DMS79 (cell line): ENCODE results near the gene PRSS16.
"Not testable (repeated sequence)": the region's sequence is repeated elsewhere in the genome, so short reads cannot be mapped to it uniquely, and the experiment has no call there.

ENCODE experiments used
- DNase-seq: peaks from one replicate; lab custom pipeline; 2025; lab: John Stamatoyannopoulos, UW

Gene PRSS16

DNA sequence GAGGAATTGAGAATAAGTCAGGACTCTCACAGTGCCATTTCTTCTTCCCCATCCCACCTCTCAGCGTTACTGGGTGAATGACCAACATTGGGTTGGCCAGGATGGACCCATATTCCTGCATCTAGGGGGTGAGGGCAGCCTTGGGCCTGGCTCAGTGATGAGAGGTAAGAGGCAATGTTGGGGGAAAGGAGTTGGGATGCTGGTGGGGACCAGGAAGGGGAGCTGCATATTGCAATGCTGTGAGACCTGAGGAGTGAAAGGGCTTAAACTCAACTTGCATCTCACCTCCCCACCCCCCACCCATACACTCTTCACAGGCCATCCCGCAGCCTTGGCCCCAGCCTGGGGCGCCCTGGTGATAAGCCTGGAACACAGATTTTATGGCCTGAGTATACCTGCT, 1.3 kb downstream of the PRSS16 start:
- DNase-seq: no peak

DNA sequence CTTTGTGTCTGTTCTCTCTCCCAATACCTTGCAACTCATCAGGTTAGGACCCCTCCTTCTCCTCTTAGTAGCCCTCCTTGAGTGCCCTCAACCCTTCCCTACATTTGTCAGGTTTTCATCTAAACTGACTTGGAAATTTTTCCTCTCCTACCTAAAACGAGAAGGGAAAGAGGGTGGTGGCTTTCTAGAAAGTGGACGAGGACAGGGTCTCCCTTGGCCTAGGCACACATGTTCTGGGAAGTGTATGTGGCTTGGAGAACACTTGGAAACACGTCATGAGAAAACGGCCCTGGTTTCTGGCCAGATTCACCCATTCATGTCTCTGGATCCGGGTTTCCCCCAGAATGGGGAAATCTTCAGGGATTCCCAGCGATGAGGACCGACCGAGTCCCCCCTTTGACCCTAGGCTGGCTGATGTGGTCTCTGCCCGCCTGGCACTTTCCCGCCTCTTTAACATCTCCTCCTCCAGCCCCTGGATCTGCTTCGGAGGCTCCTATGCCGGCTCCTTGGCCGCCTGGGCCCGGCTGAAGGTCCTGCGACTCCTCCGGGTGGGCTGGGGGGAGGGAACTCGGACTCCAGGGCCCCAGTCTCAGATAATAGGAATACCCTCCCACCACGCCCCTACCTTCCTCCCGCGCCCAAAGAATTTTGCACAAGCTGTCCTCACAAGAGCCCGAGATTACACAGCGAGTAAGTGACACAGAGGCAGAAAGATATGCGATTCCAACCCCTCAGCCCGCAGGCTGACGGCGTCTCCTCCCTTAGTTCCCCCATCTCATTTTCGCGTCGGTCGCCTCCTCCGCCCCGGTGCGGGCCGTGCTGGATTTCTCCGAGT, 3.0 kb downstream of the PRSS16 start:
- DNase-seq: no peak

DNA sequence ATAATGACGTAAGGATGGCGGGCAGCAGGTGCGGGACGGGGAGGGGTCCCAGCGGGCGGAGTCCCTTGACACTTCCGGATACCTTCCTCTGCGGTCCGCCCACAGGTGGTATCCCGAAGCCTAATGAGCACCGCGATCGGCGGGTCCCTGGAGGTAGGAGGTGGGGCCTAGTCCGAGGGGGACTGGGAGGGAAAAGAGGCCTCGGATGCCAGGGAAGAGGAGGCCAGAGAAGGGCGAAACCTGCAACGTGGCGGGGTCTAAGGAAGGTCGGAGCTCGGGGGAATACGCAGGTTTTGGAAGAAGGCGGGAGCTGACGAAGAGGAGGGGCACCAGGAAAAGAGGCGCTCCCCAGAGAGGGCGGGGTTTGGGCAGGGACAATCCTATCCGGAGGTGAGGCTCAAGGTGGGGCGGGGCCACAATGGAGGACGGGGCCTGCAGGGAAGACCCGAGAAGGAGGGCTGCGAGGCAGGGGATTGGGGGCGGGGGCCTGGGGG, 3.7 kb downstream of the PRSS16 start:
- peak; percentile 87 for DNase-seq

DNA sequence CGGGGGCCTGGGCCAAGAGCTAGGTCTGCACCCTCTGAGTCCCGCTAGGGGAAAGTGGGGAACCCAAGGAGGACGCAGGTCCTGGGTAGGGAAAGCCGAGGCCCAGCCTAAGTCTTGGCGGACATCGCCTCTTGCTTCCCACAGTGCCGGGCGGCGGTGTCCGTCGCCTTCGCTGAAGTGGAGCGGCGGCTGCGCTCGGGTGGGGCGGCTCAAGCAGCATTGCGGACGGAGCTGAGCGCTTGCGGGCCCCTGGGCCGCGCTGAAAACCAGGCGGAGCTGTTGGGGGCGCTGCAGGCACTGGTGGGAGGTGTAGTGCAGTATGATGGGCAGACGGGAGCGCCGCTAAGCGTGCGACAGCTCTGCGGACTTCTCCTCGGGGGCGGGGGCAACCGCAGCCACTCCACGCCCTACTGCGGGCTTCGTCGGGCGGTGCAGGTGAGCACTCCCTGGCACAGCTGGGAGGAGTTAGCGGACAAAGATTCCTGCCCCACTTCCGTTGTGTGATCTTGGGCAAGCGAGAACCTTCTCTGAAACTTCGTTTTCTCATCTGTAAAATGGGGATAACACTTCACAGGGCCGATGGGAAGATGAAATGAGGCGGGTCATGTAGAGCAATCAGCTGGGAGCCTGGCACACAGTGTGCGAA, 4.2 kb downstream of the PRSS16 start:
- peak; percentile 41 for DNase-seq

DNA sequence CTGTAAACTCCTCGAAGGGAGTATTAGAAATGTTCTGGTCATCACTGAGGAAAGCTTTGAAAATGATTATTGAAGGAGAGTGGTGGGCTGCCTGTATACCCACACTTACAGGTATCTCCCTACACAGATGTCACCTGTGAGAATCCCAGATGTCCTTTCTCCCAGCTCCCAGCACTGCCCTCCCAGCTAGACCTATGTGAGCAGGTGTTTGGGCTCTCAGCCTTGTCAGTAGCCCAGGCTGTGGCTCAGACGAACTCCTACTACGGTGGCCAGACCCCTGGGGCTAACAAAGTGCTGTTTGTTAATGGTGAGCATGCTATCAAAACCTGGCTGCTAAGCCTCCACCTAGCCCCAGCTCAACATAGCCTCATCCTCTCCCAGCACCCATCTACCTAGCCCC, 7.1 kb downstream of the PRSS16 start:
- no peak for DNase-seq

DNA sequence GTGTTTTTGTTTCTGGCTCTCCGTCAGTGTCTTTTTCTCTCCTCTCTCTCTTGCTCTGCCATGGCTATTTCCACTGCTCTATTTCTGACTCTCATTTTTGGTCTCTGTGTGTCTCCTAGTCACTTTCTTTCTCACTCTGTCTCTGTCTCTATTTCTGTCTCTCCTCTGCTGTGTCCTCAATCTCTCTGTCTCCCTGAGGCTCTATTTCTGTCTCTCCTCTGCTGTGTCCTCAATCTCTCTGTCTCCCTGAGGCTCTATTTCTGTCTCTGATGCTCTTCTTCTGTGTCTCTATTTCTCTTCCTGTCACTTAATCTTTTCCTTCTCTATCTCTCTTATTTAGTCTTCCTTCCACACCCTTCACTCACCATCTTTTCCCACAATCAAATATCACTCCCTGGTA, 8.4 kb downstream of the PRSS16 start:
- no peak for DNase-seq

DNA sequence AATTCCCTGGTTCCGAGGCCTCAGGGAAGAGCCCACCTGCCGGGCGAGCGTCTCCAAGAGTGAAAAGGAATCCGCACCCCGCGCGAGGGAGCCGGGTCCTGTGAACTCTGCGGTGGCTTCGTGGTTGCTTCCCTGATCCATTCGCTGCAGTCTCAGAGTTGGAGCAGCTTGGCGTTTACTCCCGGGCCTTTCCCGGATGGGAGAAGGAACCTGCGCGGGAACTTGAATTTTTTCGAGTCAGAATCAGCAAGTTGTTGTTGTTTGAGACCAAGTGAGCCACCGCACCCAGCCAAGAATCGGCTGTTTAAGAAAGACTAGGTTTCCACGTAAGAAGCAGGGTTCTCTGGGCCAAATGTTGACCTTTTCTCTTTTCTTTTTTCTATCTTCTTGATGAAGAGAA, 12.9 kb downstream of the PRSS16 start:
- no peak for DNase-seq

DNA sequence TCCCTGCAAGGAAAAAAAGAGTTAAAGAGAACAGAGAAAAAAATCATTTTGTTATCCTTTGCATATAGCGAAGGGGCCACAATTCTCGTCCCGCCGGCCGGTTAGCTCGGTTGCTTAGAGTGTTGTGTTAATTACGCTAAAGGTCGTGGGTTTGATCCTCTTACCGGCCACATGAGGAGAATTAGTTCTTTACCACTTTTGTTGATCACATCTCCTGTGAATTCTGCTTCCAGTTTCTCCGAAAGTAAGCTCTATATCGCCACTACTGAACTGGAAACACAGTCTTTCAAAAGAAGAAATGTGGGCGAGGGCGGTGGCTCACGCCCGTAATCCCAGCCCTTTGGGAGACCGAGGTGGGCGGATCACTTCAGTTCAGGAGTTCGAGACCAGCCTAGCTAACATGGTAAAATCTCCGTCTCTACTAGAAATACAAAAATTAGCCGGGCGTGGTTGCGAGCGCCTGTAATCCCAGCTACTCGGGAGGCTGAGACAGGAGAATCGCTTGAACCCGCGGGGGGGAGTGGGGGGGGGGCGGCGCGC, 13.4 kb downstream of the PRSS16 start:
- no peak for DNase-seq

DNA sequence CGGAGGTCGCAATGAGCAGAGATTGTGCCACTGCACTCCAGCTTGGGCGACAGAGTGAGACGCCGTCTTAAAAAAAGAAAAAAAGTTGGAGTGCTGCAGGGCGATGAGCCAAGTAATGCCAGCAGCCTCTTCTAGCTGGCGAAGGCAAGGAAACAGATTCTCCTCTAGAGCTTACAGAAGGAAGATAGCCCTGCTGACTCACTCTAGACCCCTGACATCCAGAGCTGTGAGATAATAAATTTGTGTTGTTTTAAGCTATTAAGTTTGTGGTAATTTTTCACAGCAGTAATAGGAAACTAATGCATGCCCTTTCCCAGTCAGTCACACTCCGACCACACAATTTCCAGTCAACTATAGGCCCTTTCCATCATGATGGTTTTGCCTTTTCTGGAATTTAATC, 16.4 kb downstream of the PRSS16 start:
- no peak for DNase-seq

DNA sequence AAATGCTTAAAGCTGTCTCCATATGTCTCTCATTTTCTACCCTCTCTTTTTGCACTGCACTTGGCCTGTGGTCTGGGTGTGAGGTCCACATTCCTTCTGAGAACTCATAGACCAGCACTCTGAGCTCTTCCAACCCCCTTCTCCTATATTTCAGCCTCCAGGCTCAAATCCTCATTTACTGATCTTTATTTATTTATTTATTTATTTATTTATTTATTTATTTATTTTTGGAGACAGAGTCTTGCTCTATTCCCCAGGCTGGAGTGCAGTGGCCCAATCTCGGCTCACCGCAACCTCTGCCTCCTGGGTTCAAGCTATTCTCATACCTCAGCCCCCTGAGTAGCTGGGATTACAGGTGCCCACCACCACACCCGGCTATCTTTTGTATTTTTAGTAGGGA, 19.5 kb downstream of the PRSS16 start:
- DNase-seq: not testable (repeated sequence)

DNA sequence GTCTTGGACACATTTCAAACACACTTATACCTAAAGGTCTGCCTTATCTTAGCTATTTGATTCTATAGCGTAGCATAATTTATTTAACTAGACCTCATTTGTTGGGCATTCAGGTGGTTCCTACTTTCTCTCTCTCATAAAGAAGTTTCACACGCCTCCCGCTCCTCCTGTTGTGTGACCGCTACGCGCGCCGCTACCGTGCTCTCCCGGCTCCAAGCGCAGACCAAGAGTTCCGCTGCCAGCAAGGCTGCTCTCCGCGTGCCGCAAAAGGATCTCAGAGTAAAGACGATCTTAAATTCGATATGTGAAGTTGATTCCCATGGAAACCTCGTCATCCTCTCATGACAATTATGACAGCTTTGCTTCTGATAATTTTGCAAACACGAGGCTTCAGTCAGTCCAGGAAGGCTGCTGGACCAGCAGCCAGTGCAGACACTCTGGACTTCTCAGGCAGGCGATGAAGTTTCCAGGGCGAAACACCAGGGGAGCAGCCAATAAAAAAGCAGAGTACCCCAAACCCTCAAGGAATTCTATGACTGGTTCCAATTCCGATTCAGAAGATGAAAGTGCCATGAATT, 20.4 kb downstream of the PRSS16 start:
- no peak for DNase-seq

DNA sequence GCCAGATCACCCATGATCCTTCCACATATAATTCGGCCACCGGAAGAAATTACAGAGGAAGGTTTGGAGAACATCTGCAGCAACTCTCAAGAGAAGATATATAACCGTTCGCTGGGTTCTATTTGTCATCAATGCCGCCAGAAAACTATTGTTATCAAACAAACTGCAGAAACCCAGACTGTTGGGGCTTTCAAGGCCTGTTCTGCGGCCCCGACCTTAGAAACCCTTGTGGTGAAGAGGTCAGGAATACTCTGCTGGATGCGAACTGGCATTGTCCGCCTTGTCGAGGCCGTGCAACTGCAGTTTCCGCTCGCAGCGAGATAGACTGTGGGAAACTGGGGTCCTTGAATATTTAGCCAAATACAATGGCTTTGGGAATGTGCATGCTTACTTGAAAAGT, 21.3 kb downstream of the PRSS16 start:
- no peak for DNase-seq

DNA sequence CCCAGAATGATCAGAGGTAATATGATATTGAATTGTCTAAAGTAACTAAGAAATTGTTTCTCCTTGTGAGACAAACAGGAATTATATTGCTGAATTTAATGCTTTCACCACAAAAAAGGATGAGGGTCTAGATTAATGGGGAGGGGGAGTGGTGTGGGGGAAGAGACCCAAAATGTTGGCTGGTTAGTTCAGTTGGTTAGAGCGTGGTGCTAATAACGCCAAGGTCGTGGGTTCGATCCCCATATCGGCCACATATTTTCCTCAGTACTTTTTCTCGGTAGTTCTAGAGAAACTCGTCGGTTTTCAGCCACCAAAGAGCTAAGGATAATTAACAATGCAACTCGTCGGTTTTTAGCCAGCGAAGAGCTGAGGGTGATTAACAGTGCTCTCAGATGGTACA, 26.3 kb downstream of the PRSS16 start:
- no peak for DNase-seq

DNA sequence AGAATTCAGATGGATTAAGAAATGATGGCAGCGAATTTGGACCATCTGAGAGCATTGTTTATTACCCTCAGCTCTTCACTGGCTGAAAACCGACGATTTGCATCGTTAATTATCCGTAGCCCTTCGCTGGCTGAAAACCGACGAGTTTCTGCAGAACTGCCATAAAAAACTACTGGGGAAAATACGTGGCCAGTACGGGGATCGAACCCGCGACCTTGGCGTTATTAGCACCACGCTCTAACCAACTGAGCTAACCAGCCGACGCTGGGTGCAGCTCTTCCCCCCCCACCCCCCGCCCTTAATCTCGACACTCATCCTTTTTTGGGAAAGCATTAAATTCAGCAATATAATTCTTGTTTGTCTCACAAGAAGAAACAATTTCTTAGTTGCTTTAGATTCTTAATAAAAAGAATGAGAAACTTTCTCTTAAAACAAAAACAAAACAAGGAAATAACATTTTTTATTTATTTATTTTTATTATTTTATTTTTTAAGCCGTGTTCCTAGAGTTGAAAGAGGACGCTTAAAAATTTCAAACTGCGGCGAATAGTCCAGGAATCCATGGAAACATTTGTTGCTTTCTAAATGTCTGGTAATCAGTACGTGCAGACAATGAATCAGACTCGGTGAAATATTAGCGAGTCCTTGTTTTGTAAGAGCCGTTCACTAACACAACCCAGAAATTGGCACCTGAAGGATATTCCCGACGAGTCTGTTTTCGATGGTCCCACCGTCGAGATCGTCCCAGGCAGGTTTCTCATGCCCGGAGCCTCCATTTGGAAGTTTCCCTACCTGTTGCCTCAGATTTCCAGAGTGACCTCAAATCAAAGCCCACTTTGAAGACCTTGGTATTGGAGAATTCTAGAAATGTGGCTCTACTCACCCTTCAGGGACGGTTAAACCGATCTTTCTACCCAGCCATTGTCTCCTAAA, 27.8 kb downstream of the PRSS16 start:
- no peak for DNase-seq

DNA sequence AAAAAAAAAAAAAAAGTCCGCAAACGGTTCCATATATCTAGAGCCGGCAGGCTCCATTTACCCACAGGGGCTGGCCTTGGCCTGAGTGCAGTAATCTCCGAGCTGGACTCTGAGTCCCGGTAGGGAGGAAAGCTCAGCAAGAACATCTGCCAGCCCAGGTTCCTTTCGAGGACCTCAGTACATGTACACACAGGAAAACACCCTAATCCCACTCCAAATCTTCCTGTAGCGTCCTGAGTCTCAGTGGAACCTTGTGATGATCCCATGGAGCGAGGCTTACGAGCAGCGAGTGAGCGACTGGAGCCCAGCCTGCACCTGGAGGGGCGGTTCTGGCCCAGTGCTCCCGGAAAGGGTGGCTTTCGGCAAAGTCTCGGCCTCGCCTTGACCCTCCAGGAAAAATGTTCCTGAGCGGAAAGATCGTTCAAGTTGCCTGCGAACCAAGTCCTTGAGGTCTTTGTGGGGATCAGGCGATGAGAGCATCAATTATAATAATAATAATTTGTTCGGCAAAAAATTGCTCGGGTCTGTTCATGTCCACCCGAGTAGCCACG, 32.1 kb downstream of the PRSS16 start:
- no peak for DNase-seq

DNA sequence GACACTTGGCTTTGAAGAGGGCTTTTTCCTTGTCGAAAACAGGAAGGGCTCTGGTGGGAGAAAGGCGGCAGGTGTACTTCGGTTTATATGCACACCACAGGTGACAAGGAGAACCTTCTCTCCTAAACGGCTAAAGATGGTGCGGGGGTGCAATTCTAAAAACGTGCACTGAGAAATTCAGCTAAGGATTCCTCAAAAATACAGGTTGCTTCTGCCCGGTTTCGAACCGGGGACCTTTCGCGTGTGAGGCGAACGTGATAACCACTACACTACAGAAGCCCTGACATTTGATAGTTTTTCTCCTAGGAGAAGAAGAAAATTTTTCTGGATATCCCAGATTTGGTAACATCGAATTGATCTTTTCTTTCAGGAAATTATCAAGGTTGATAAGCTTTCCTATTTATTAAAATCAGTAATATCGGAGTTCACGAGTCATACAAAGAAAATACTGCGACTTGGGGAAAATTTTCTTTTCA, 32.6 kb downstream of the PRSS16 start:
- peak; percentile 7 for DNase-seq

DNA sequence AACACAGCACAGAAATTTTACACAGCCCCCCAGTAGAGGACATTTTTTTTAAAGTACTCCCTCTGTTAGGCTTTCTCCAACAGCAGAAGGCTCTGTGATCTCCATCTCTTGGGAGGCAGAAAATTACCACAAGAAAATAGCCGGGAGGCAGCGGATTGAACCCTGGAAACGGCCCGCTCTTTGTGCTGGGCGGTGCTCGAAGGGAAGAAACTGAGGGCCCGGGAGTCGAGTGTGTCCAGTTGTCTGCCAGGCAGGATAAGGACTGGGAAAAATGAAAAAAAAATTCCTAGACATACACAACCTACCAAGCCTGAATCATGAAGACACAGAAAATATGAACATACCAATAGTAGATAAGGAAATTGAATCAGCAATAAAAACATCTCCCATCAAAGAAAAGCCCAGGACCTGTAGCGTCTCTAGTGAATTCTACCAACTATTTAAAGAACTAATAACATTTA, 33.1 kb downstream of the PRSS16 start:
- no peak for DNase-seq

DNA sequence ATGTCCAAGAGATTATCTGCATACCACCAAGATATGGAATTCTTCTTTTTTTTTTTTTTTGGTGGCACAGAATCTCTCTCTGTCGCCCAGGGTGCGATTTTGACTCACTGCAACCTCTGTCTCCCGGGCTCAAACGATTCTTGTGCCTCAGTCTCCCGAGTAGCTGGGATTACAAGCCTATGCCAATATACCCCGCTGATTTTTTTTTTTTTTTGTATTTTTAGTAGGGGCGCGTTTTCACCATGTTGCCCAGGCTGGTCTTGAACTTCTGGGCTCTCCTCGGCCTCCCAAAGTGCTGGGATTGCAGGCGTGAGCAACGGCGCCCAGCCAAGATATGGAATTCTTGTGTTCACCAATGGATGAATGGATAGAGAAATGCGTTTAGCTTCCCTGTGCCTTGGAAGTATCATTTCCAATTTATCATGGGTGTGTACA, 33.6 kb downstream of the PRSS16 start:
- no peak for DNase-seq

DNA sequence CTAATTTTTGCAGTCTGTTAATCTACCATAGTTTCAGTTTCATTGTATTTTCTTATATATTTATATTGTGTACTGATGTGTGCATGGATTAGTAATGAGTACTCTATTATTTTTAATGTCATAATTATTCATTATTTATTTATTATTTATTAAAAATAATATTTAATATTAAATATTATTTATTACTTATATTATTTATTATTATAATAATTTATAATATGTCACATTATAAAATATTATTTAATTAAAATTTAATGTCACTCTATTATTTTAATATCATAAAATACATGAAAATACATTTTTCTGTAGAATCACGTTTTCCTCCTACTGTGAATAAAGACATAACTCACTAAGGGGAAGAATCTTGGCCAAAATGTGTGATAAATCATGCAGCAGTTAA, 34.1 kb downstream of the PRSS16 start:
- no peak for DNase-seq

DNA sequence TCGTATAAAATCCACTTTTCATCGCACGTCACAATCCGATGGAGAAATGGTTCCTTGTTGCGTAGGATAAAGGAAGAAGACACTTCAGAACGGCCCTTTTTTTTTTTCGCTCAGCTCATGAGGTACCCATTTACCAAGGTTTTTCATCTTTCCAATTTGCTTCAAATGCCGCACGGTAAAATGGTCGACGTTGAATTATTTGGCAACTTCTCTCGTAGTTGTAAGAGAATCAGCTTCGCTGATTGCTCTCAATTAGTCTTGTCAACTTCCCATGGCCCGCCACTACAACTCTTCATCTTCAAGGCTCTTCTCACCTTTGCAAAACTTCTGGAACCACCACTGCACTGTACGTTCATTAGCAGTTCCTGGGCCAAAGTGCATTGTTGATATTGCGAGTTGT, 35.8 kb downstream of the PRSS16 start:
- DNase-seq: no peak

DNA sequence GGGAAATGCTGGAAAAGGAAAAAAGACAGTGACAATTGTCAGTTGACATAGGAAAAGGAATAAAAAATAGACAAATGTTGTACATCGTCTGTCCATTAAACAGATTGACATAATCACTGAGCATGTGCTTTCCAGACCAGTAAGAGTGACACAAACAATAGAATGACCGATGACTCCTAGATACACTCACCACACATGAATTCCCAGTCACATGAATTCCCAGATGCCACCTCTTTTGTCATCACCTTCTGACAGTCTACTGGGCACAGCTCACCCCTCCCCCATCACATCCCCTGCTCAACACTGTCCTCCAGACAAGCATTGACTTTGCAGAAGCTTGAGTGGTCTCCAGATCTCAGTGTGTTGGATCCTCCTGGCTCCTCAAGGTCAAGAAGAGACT, 38.6 kb downstream of the PRSS16 start:
- no peak for DNase-seq
